Retinal pigment epithelial cell (primary cell): Measurements from ENCODE around the gene MYLK3.

Experiments
- DNase-seq: peaks from one replicate; pipeline ENCODE4 v3.0.0-alpha.2; 2010; ENCODE audit warnings: low read depth
- H3K4me3 ChIP-seq: 2 replicates; pipeline ENCODE4 v1.5.1; 2011; ENCODE audit warnings: mild to moderate bottlenecking, low read length, control low read depth, moderate library complexity
- CTCF ChIP-seq: conservative IDR thresholded peaks from 2 replicates; pipeline ENCODE4 v1.5.1; 2011; ENCODE audit warnings: low read depth, low read length, control low read depth, inconsistent platforms

MYLK3 gene

DNA sequence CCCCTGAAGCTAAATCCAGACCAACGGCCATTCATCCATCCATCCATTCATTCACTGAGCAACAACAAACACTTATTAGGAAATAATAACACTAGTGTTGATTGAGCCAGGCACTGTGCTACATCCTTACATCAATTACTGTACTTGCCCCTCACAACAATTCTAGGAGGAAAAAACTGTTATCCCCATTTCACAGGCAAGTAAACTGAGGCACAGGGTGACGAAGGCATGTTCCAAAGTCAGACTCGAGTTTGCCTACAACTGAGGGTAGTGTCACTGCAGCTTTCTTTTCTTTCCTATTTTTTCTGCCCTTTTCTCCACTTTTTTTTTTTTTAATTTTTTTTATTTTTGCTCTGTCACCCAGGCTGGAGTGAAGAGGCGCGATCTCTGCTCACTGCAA lies 11.2 kb upstream of the MYLK3 start:
- no peak for TF ChIP-seq CTCF
- no peak for DNase-seq
- no peak overlapping the region for H3K4me3 ChIP-seq

DNA sequence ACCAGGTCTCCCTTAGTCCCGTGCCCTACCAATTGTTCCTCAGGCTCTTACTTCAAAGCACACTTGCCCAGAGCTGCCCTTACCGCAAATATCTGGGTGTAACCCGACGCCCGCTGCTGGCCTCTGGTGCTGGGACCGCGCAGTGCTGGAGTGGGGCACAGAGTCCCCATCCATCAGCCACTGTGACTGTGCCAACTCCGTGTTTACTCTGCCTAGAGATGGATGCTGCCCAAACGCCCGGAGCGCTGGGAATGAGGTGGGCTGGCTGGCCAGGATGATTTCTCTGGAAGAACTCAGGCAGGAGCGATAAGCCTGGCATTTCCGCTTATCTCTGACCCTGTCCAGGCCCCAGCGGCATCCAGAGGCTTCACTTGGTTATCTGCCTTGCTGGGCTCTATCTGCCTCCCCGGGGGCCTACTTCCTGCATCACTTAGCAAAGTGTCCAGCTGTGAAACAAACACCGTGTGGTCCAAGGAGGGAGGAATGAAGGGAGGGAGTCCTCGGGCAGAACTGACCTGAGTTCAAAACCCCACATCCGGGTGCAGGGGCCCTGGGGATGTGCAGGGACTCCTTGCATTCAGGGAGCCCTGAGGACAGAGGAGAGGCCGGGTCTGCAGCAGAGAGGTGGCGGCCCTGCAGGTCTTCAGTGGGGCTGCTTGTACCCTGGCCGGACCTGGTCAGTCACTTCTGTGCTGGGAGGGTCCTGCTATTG lies 9.4 kb upstream of the MYLK3 start:
- no peak for TF ChIP-seq CTCF
- DNase-seq: no peak
- H3K4me3 ChIP-seq: no peak overlapping the region

DNA sequence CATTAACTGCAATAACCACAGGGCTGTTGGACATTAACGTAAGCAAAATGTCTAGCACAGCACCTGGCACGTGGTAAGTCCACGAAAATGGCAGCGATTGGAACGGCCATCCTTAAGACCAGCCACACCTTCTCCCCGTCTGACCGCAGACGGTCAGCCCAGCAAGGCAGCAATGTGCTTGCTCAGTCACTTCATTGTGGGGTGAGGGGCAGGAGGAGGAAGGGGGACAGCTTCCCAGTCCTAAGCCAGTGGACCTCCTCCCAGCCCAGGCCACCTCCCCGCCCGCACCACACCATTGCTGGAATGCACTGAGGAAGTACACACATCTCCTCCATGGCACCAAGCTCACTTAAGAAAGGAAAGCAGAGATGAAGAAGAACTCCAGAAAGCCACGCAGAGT lies 8.6 kb upstream of the MYLK3 start:
- no peak for DNase-seq
- TF ChIP-seq CTCF: no peak
- no peak overlapping the region for H3K4me3 ChIP-seq

- H3K4me3 ChIP-seq: no peak overlapping the region
- no peak for TF ChIP-seq CTCF
- DNase-seq: no peak
Observed at GRCh38 chr16:46753015-46753414, 4.9 kb upstream of the MYLK3 start.

DNA sequence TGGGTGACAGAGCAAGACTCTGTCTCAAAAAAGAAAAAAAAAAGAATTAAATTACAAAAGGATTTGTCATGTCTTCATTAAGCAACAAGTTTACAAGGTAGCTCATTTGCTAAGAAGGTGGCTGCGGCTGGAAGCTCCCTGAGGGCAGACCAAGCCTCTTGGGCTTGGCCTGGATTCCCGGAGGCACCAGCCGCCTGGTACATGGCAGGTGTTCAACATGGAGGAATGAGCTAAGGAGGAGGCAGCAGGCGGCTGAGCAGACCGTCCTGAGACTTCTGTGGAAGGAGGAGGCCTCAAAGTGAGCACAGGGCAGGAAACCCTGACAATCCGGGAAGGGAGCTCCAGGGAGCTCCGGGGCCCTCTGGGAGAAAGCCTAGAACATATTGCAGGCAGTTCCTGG lies 3.2 kb upstream of the MYLK3 start:
- H3K4me3 ChIP-seq: no peak overlapping the region
- DNase-seq: no peak
- TF ChIP-seq CTCF: no peak

- no peak for DNase-seq
- TF ChIP-seq CTCF: no peak
- no peak overlapping the region for H3K4me3 ChIP-seq
Observed at GRCh38 chr16:46748775-46749705, 896 bp upstream of the MYLK3 start.
